PC-3 (cell line): Measurements from ENCODE around the gene RIMBP2.

Source experiments
- CTCF ChIP-seq: fragments of 300-600 bp; sonication (generic); conservative IDR thresholded peaks from 2 replicates; pipeline ENCODE4 v1.5.1; 2017; ENCODE audit warnings: antibody characterized with exemption, low read depth, mild to moderate bottlenecking, low read length
- EZH2 ChIP-seq: fragments of 300-600 bp; sonication (generic); IDR thresholded peaks from one replicate; pipeline ENCODE4 v1.6.1; 2017; ENCODE audit warnings: antibody characterized with exemption, mild to moderate bottlenecking, low read length; ENCODE audit not compliant: unreplicated experiment

- TF ChIP-seq CTCF (no peak), EZH2 (no peak)
These were observed 108.0 kb downstream of the RIMBP2 start for GRCh38 chr12:130608132-130608531.
